GM10266 (cell line): Measurements from ENCODE around the gene LAYN.

Source experiments
- DNase-seq: peaks from one replicate; pipeline ENCODE4 v3.0.0; 2012; ENCODE audit errors: extremely low spot score
- CTCF ChIP-seq: IDR thresholded peaks from 2 replicates; pipeline ENCODE4 v1.5.1; 2012; ENCODE audit warnings: mild to moderate bottlenecking, low read depth; ENCODE audit not compliant: control insufficient read depth, insufficient read depth; ENCODE audit errors: missing control alignments

The LAYN gene

GRCh38 chr11:111561306-111561705 is 20.8 kb downstream of the LAYN start:
- no peak for TF ChIP-seq CTCF
- no peak for DNase-seq

- no peak for TF ChIP-seq CTCF
- DNase-seq: no peak
Observed at GRCh38 chr11:111561791-111562325, 21.3 kb downstream of the LAYN start.

- TF ChIP-seq CTCF: no peak
- no peak for DNase-seq
Observed at GRCh38 chr11:111562692-111563389, 22.3 kb downstream of the LAYN start.

- TF ChIP-seq CTCF: peak; percentile 79
- DNase-seq: peak; percentile 47
Observed at GRCh38 chr11:111565114-111565720, 24.7 kb downstream of the LAYN start.

- no peak for TF ChIP-seq CTCF
- no peak for DNase-seq
Observed at GRCh38 chr11:111566324-111566723, 25.8 kb downstream of the LAYN start.

- no peak for DNase-seq
- no peak for TF ChIP-seq CTCF
Observed at GRCh38 chr11:111569476-111569875, 29.0 kb downstream of the LAYN start.

GRCh38 chr11:111570796-111571195 is 30.3 kb downstream of the LAYN start:
- no peak for DNase-seq
- no peak for TF ChIP-seq CTCF
